A549 (cell line): ENCODE measurements around the gene PIWIL4. TPM values are rescaled to one million over a fixed set of nuclear protein-coding genes. Genes with fewer than 3 reads are reported as not detected.

ENCODE experiments used
- ATAC-seq, 2 experiments: fragments of 200-7000 bp in 1 of 2; fragments of >200 bp in 1 of 2; cut with Nextera tagmentation in 1 of 2; cut with Tn5 transposase in 1 of 2; 3 replicates each; pipeline versions ENCODE4 v1.8.0 to v1.9.1; 2018 to 2020; ENCODE audit warnings: mild to moderate bottlenecking in 1 of 2, moderate library complexity in 1 of 2
- CTCF ChIA-PET: fragments of 300-600 bp; sonication (Branson Sonifier 250); formaldehyde crosslinking; extraction: SDS; loops from one replicate; lab custom pipeline; 2021; ENCODE audit warnings: antibody characterized with exemption, inconsistent platforms; lab: Yijun Ruan, JAX
- POLR2A ChIA-PET: fragments of 350-600 bp; formaldehyde crosslinking; extraction: SDS; loops from one replicate; lab custom pipeline; 2021; ENCODE audit warnings: antibody characterized with exemption, inconsistent platforms; lab: Yijun Ruan, JAX
- DNase-seq, 2 experiments: peaks; one replicate each; pipeline versions ENCODE4 v3.0.0 to v3.0.0-alpha.2; 2011 to 2016; ENCODE audit warnings: low read depth in 1 of 2, low spot score in 1 of 2
- FAIRE-seq: peaks from 2 replicates; lab custom pipeline; 2011; peaks lifted over from hg19 to GRCh38; lab: Jason Lieb, UNC
- H3K27ac ChIP-seq, 2 experiments: fragments of >200 bp; sonication (Bioruptor Twin); formaldehyde crosslinking; 3 replicates each; pipeline ENCODE4 v1.5.1; 2016 to 2017
- H3K4me1 ChIP-seq: fragments of >200 bp; sonication (Bioruptor Twin); formaldehyde crosslinking; 3 replicates; pipeline ENCODE4 v1.6.1; 2016
- H3K4me2 ChIP-seq: fragments of >200 bp; sonication (Bioruptor Twin); formaldehyde crosslinking; 3 replicates; pipeline ENCODE4 v1.6.1; 2016
- H3K4me3 ChIP-seq: fragments of >200 bp; sonication (Bioruptor Twin); formaldehyde crosslinking; 3 replicates; pipeline ENCODE4 v1.5.1; 2016
- H3K9me3 ChIP-seq: fragments of >200 bp; sonication (Bioruptor Twin); formaldehyde crosslinking; 3 replicates; pipeline ENCODE4 v1.6.1; 2016
- BCL3 ChIP-seq: fragments of >200 bp; sonication (Bioruptor Twin); formaldehyde crosslinking; IDR thresholded peaks from 3 replicates; pipeline ENCODE4 v1.6.1; 2016
- BHLHE40 ChIP-seq: IDR thresholded peaks from 2 replicates; pipeline ENCODE4 v1.6.1; 2012; ENCODE audit warnings: low read depth, low read length, inconsistent platforms
- CBX2 ChIP-seq: fragments of 200-600 bp; sonication (generic); IDR thresholded peaks from 2 replicates; pipeline ENCODE4 v1.6.1; 2016; ENCODE audit warnings: low read depth, mild to moderate bottlenecking, borderline replicate concordance
- CHD2 ChIP-seq: fragments of 150-350 bp; IDR thresholded peaks from 2 replicates; pipeline ENCODE4 v1.6.1; 2014; ENCODE audit warnings: low read length; ENCODE audit not compliant: partially characterized antibody
- CHD4 ChIP-seq: fragments of 200-600 bp; sonication (generic); IDR thresholded peaks from 2 replicates; pipeline ENCODE4 v1.6.1; 2016; ENCODE audit warnings: antibody characterized with exemption, mild to moderate bottlenecking, borderline replicate concordance
- EHMT2 ChIP-seq: fragments of 200-600 bp; sonication (generic); IDR thresholded peaks from 2 replicates; pipeline ENCODE4 v1.6.1; 2016; ENCODE audit warnings: antibody characterized with exemption, low read depth, mild to moderate bottlenecking, moderate library complexity
- FOSB ChIP-seq: fragments of 250-450 bp; sonication (Bioruptor Pico); IDR thresholded peaks from 2 replicates; pipeline ENCODE4 v1.5.0; 2020; ENCODE audit warnings: mild to moderate bottlenecking, moderate library complexity
- GATA3 ChIP-seq: IDR thresholded peaks from 2 replicates; pipeline ENCODE4 v1.6.1; 2012; ENCODE audit warnings: borderline replicate concordance
- HDAC2 ChIP-seq: fragments of 200-600 bp; sonication (generic); IDR thresholded peaks from 2 replicates; pipeline ENCODE4 v1.6.1; 2016
- HEYL ChIP-seq: fragments of 250-450 bp; sonication (Bioruptor Pico); IDR thresholded peaks from 2 replicates; pipeline ENCODE4 v1.8.0; 2021; ENCODE audit warnings: mild to moderate bottlenecking, moderate library complexity
- HOXB13 ChIP-seq: fragments of 250-450 bp; sonication (Bioruptor Pico); IDR thresholded peaks from 2 replicates; pipeline ENCODE4 v1.5.0; 2020; ENCODE audit warnings: low read depth, mild to moderate bottlenecking, moderate library complexity
- MYC ChIP-seq: IDR thresholded peaks from 2 replicates; pipeline ENCODE4 v1.6.1; 2012; ENCODE audit warnings: mild to moderate bottlenecking, inconsistent platforms, low read length, improper control_type of control experiment, borderline replicate concordance
- PHF8 ChIP-seq: fragments of 200-600 bp; sonication (generic); IDR thresholded peaks from 2 replicates; pipeline ENCODE4 v1.6.1; 2016; ENCODE audit warnings: low read depth, mild to moderate bottlenecking, antibody characterized with exemption, moderate library complexity, borderline replicate concordance
- POLR2A ChIP-seq: IDR thresholded peaks from 2 replicates; pipeline ENCODE4 v1.6.1; 2012; ENCODE audit warnings: mild to moderate bottlenecking, low read length
- POLR2AphosphoS2 ChIP-seq: conservative IDR thresholded peaks from 2 replicates; pipeline ENCODE4 v1.6.1; 2012; ENCODE audit warnings: low read length, improper control_type of control experiment, inconsistent platforms
- RAD21 ChIP-seq, 2 experiments: fragments of >200 bp in 1 of 2; sonication (Bioruptor Twin) in 1 of 2; formaldehyde crosslinking in 1 of 2; IDR thresholded peaks in 1 of 2; conservative IDR thresholded peaks in 1 of 2; 2 replicates in 1 of 2; 3 replicates in 1 of 2; pipeline ENCODE4 v1.6.1; 2012 to 2018; ENCODE audit warnings: inconsistent platforms in 1 of 2
- RCOR1 ChIP-seq: fragments of 150-350 bp; IDR thresholded peaks from 2 replicates; pipeline ENCODE4 v1.6.1; 2014; ENCODE audit warnings: antibody characterized with exemption, low read length, low read depth
- SMC3 ChIP-seq: fragments of >200 bp; sonication (Bioruptor Twin); formaldehyde crosslinking; IDR thresholded peaks from 3 replicates; pipeline ENCODE4 v1.6.1; 2018; ENCODE audit warnings: inconsistent platforms
- SREBF2 ChIP-seq: fragments of 450-650 bp; IDR thresholded peaks from 2 replicates; pipeline ENCODE4 v1.6.1; 2014; ENCODE audit warnings: mild to moderate bottlenecking, moderate library complexity
- TFCP2L1 ChIP-seq: fragments of 250-450 bp; sonication (Bioruptor Pico); IDR thresholded peaks from 2 replicates; pipeline ENCODE4 v1.5.0; 2021; ENCODE audit warnings: mild to moderate bottlenecking
- ZNF302 ChIP-seq: fragments of 250-450 bp; sonication (Bioruptor Pico); IDR thresholded peaks from 2 replicates; pipeline ENCODE4 v1.9.0; 2021; ENCODE audit warnings: inconsistent platforms, mild to moderate bottlenecking, moderate library complexity
- WGBS: methylation state at CpG from one replicate; pipeline ENCODE4 v1.1.6; 2017; ENCODE audit errors: missing lambda C conversion rate; 5-methylcytosine and 5-hydroxymethylcytosine counted together
- polyA plus RNA-seq, 4 experiments: library from polyadenylated mRNA; depleted of rRNA in 3 of 4; stranded (reverse); fragments of >200 nt; fragmentation: RNase III in 1 of 4; extraction: RNeasy Plus Mini Kit Qiagen cat#74134 plus additional on column Dnase treatment in 1 of 4; gene quantifications; 2 replicates in 3 of 4; 3 replicates in 1 of 4; pipeline ENCODE4 v1.2.3, GENCODE V29; 2011 to 2017
- TF ChIP-seq, protein P1 (sequence below): IDR thresholded peaks from 2 replicates; pipeline ENCODE4 v1.6.1; 2012
- TF ChIP-seq, protein P2 (sequence below): fragments of 250-450 bp; sonication (Bioruptor Pico); IDR thresholded peaks from 2 replicates; pipeline ENCODE4 v1.5.0; 2021; ENCODE audit warnings: mild to moderate bottlenecking, moderate library complexity, borderline replicate concordance

Gene PIWIL4
- polyA plus RNA-seq, 2 of the 4 experiments (the other 2 are of a cell fraction): 0.28 to 0.35 TPM

GRCh38 chr11:94558468-94558867 is 8.7 kb upstream of the PIWIL4 start:
- H3K4me3 ChIP-seq: no peak overlapping the region
- no peak overlapping the region for H3K4me2 ChIP-seq
- WGBS: 71% methylated on average over 1 of the region's 1 CpG
- DNase-seq (no peak), ATAC-seq (no peak), FAIRE-seq (no peak)
- POLR2A ChIA-PET: no interaction called here
- no peaks in the 10 kb centered on the region for H3K9me3 ChIP-seq
- no peak overlapping the region for H3K27ac ChIP-seq
- CTCF ChIA-PET: no interaction called here
- peaks cover 4% of the 10 kb centered on the region; the same call in 1 of the 3 replicates for H3K4me1 ChIP-seq
- TF ChIP-seq RAD21 (conservative IDR thresholded peaks at IDR 0.05 in 1 of 2, IDR thresholded peaks at IDR 0.05 in 1 of 2) (no peak), FOSB (CRISPR knock-in tag) (no peak), POLR2AphosphoS2 (no peak), HEYL (CRISPR knock-in tag) (no peak), PHF8 (no peak), BCL3 (no peak), MYC (no peak), HOXB13 (CRISPR knock-in tag) (no peak), ZNF302 (CRISPR knock-in tag) (no peak), SREBF2 (no peak), SMC3 (no peak), EHMT2 (no peak), BHLHE40 (no peak), RCOR1 (no peak), HDAC2 (no peak), CHD2 (no peak)
- TF ChIP-seq, protein P1, sequence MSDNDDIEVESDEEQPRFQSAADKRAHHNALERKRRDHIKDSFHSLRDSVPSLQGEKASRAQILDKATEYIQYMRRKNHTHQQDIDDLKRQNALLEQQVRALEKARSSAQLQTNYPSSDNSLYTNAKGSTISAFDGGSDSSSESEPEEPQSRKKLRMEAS: no peak

DNA sequence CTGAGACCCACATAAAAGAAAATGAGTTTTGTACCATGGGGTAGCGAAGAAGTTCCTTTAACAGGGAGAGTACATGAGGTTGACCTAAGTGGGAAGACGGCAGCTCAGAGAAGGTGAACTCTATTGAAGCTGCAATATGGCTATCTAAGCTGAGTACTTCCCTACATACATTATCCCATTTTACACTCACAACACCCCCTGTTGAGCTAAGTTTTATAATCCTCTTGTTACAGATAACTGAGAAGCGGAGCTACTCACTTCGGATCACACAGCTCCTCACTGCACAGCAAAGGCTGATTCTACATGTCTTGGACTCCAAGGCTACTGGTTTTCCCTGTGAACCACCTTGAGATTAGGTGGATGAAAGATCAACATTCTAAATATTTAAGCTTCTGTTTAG is 8.2 kb upstream of the PIWIL4 start:
- H3K4me3 ChIP-seq: no peak overlapping the region
- peaks cover 7% of the 10 kb centered on the region; the same call in 1 of the 3 replicates for H3K4me1 ChIP-seq
- 90% methylated on average over 4 of the region's 4 CpGs for WGBS
- POLR2A ChIA-PET: no interaction called here
- ATAC-seq (no peak), FAIRE-seq (no peak), DNase-seq (no peak)
- no peaks in the 10 kb centered on the region for H3K9me3 ChIP-seq
- TF ChIP-seq GATA3 (no peak), SMC3 (no peak), POLR2A (no peak), CBX2 (no peak), HEYL (CRISPR knock-in tag) (no peak)
- TF ChIP-seq, protein P2, sequence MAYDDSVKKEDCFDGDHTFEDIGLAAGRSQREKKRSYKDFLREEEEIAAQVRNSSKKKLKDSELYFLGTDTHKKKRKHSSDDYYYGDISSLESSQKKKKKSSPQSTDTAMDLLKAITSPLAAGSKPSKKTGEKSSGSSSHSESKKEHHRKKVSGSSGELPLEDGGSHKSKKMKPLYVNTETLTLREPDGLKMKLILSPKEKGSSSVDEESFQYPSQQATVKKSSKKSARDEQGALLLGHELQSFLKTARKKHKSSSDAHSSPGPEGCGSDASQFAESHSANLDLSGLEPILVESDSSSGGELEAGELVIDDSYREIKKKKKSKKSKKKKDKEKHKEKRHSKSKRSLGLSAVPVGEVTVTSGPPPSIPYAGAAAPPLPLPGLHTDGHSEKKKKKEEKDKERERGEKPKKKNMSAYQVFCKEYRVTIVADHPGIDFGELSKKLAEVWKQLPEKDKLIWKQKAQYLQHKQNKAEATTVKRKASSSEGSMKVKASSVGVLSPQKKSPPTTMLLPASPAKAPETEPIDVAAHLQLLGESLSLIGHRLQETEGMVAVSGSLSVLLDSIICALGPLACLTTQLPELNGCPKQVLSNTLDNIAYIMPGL (CRISPR knock-in tag): no peak
- H3K4me2 ChIP-seq: no peak overlapping the region
- CTCF ChIA-PET: no interaction called here
- no peak overlapping the region for H3K27ac ChIP-seq

DNA sequence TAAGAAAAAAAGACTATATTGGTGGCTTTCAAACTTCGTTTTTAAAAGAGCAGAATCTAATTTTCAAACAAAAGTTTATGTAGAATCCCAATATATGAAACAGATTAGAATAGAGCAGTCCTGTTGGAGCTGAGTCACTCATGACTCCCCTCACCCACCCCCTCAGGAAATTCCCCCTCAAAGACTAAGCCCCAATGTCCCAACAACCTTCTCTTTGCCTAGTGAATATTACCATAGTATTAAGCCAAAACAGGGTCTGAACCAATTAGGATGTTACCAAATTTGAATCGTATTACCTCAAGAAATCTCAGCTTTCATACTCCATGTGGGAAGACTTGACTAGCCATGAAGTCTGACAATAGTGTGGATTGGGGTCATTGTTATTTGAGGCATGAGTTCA is 7.8 kb upstream of the PIWIL4 start:
- Histone ChIP-seq H3K27ac (no peak overlapping the region), H3K4me1 (peaks cover 7% of the 10 kb centered on the region; the same call in 1 of the 3 replicates), H3K4me3 (no peak overlapping the region), H3K9me3 (no peaks in the 10 kb centered on the region)
- ATAC-seq: no peak
- POLR2A ChIA-PET: no interaction called here
- CTCF ChIA-PET: no interaction called here
- FAIRE-seq: no peak
- WGBS: 34% methylated on average over 2 of the region's 2 CpGs
- TF ChIP-seq CHD4: no peak
- TF ChIP-seq PHF8: no peak
- no peak for TF ChIP-seq TFCP2L1
- TF ChIP-seq POLR2AphosphoS2: no peak
- TF ChIP-seq, all 56 proteins: peak for 0
- no peak overlapping the region for H3K4me2 ChIP-seq
- no peak for DNase-seq
